HuH-7.5 (cell line): ENCODE measurements around the gene SUCO.
"Not testable (repeated sequence)": the region's sequence is repeated elsewhere in the genome, so short reads cannot be mapped to it uniquely, and the experiment has no call there.

Experiments
- DNase-seq: peaks from one replicate; pipeline ENCODE4 v3.0.0; 2011; ENCODE audit warnings: low spot score

SUCO gene

DNA sequence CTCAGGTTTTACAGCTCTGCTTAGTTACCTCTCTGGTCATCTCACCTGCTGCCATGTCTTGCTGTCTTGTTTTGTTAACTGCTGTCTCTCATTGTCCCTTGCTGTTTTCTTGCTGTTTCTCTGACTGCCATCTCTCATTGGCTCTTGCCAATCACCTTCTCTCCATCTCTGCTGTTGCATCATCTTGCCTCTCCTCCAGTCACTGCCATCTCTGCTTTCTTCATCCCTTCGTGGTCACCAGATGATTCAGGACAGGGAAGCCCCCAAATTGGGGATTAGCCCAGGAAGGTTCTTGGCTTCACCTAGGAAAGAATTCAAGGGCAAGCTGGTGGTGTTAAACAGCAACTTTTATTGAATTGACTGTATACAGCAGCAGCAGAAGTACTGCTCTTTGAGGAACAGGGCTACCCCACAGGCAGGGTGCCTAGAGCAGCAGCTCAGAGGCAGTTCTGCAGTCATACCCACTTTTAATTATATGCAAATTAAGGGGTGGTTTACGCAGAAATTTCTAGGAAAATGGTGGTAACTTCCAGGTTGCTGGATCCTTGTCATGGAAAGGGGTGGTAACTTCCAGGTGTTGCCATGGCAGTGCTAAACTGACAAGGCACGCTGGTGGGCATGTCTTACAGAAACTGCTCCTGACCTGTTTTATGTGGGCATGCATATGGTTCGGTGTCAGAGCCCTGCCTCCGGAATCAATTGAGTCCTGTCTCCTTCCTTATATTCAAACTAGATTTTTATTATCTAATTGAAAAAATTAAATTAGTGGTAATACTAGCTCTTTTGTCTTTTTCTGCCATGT is 33.4 kb downstream of the SUCO start:
- DNase-seq: no peak

DNA sequence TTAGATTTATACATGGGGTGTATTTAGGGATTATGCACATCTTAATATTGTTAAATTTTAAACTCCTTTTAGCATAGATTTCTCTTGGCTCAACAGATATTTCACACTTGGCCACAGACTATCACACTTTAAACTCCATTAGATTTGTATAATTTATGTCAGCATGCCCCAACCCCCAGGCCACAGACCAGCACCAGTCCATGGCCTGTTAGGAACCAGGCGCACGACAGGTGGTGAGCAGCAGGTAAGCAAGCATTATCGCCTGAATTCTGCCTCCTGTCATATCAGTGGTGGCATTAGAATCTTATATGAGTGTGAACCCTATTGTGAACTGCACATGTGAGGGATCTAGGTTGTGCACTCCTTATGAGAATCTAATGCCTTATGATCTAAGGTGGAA is 34.8 kb downstream of the SUCO start:
- DNase-seq: no peak

GRCh38 chr1:172574080-172574479 is 41.1 kb downstream of the SUCO start:
- DNase-seq: no peak

GRCh38 chr1:172578586-172578985 is 45.6 kb downstream of the SUCO start:
- DNase-seq: no peak

DNA sequence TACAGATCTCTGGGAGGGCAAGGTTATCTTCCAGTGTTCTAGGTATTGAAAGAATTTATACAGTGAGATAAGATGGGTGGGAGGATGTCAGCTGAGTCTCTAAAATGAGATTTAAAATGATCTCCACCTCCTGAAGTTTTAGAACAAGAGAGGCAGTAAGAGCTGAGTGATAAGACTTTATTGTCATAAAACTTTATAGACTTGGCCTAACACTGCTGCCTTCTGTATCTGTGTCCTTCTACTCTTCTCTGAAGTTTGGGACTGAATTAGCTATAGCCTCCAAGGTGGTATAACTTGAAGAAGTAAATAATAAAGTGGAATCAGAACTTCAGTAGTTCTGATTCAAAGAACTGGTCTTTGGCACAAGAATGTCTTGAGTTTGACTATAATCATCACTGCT is 48.3 kb downstream of the SUCO start:
- no peak for DNase-seq

DNA sequence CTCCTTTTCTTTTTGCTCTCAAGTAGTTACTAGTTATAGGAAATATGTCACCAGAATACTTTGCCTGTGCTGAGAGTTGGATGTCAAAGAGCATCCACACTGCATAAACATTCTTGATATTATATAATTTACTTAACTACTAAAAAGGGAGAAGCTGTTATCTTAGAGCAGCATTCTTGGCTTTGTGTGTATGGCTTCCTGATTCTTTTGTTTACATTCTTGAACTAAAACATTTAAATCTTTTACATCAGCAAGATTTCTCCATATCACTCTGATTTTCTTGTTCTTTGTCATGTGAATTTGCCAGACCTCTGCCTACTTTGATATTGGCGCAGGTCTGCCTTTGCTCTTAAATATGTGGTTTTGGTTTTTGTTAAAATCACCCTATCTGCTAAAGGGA is 48.8 kb downstream of the SUCO start:
- no peak for DNase-seq

DNA sequence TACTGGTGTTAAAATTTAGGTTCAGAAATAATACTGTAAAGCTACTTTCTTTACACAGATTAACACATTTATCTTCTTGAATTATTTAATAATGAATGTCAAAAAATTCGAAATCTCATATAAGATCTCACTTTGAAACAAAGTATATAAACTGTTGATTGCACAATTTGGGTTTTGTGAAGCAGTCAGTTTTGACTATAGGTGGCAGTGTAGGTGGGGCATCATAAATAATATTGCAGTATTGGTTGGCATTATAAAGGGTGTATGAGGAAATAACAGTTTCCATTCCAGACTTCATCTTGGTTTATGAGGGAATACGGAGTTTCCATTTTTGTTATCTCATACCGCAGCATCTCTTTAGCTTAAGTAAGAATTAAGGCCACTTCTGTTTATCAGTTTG is 49.9 kb downstream of the SUCO start:
- DNase-seq: no peak

DNA sequence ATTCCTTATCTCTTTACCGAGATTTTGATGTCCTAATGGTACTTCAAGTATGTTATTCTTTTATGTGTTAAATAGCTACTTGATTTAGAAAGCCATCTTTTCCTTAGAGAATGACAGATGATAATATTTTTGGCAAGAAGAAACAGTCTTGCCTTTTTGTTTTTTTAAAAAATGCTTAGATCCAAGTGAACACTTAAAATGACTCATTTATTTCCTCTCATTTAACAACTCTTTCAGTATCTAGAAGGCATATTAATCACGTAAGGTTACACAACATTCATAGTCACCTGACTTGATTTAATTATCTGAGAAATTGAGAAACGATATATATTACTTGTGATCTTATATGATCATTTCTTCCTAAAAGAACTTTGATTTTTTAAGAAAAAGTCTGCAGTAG is 52.4 kb downstream of the SUCO start:
- no peak for DNase-seq

DNA sequence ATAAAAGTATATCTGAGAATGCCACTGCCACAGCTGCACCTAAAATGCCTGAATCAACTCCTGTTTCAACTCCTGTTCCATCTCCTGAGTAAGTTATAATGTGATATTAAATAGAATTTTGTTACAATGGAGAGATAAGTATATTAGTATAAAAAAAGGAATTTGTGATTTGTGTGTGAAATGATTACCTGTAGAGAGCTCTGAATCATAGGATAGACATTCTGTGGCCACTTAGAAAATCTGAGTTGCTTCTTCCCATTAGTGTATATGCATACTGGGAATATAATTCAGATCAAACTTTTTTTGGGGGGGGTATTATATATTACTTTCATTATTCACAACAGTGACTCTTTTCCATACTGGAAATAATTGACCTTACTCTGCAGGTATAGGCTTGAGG is 52.9 kb downstream of the SUCO start:
- DNase-seq: no peak

DNA sequence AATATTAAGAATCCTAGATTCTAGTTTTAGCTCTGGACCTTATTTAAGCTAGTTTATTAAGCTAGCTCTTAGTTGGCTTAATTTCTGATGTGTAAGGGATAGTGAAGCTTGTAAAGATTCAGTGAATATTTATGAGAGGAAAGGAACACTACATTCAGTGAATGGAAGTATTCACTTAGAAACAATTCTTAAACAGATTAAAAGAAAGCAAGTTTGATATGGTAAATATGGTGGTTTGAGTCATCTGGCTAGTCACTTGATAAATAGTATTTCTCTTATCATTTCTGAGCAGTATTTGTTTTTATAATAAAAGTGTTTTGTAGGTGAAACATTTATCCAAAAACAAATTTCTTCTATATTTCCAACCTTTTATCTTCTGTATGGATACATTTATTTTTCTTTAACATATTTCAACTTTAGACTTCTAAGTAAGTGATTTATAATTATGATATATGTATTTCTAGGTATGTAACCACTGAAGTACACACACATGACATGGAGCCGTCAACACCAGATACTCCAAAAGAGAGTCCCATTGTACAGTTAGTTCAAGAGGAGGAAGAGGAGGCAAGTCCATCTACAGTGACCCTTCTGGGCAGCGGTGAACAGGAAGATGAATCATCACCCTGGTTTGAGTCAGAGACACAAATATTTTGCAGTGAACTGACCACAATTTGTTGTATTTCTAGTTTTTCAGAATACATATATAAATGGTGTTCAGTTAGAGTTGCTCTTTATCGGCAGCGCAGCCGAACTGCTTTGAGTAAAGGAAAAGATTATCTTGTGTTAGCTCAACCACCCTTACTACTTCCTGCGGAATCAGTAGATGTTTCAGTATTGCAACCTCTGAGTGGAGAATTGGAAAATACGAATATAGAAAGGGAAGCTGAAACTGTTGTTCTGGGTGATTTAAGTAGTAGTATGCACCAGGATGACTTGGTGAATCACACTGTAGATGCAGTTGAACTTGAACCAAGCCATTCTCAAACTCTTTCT is 55.6 kb downstream of the SUCO start:
- no peak for DNase-seq

GRCh38 chr1:172589553-172589952 is 56.6 kb downstream of the SUCO start:
- DNase-seq: no peak

- DNase-seq: not testable (repeated sequence)
Observed at GRCh38 chr1:172591429-172591828, 58.5 kb downstream of the SUCO start.

DNA sequence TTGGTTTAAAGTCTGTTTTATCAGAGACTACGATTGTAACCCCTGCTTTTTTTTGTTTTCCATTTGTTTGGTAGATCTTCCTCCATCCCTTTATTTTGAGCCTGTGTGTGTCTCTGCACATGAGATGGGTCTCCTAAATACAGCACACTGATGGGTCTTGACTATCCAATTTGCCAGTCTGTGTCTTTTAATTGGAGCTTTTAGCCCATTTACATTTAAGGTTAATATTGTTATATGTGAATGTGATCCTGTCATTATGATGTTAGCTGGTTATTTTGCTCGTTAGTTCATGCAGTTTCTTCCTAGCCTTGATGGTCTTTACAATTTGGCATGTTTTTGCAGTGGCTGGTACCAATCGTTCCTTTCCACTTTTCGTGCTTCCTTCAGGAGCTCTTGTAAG is 62.1 kb downstream of the SUCO start:
- not testable (repeated sequence) for DNase-seq

DNA sequence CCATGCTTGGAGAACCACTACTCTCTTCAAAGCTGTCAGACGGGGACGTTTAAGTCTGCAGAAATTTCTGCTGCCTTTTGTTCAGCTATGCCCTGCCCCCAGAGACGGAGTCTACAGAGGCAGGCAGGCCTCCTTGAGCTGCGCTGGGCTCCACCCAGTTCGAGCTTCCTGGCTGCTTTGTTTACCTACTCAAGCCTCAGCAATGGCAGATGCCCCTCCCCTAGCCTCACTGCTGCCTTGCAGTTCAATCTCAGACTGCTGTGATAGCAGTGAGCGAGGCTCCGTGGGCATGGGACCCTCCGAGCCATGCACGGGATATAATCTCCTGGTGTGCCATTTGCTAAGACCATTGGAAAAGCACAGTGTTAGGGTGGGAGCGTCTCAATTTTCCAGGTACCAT is 63.8 kb downstream of the SUCO start:
- not testable (repeated sequence) for DNase-seq

GRCh38 chr1:172599912-172600311 is 67.0 kb downstream of the SUCO start:
- DNase-seq: no peak

GRCh38 chr1:172600615-172601014 is 67.7 kb downstream of the SUCO start:
- DNase-seq: no peak

- DNase-seq: no peak
Observed at GRCh38 chr1:172601046-172601630, 68.2 kb downstream of the SUCO start.

- DNase-seq: no peak
Observed at GRCh38 chr1:172602706-172603105, 69.8 kb downstream of the SUCO start.

- DNase-seq: no peak
Observed at GRCh38 chr1:172603816-172604215, 70.9 kb downstream of the SUCO start.

DNA sequence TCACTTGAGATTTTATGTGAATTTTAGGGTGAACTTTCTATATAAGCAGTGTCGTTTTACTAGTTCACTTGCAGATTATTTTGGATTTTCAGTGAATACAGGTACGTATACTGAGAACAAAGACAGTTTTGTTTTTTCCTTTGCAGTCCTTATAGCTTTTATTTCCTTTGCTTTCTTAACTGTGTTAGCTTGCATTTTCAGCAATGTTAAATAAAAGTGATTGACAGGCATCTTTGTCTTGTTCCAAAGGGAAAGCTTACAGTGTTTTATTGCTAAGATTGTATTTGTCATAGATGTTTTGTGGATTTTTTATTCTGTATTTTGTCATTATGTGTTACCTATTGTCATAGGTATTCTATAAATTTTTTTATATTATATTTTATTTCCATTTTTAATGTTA is 72.7 kb downstream of the SUCO start:
- DNase-seq: no peak

GRCh38 chr1:172607145-172607544 is 74.2 kb downstream of the SUCO start:
- no peak for DNase-seq

GRCh38 chr1:172608098-172608601 is 75.2 kb downstream of the SUCO start:
- DNase-seq: no peak

GRCh38 chr1:172609528-172609927 is 76.6 kb downstream of the SUCO start:
- DNase-seq: no peak
